A673 (cell line): ENCODE results near the gene CIAO2A.

Experiments
- CTCF ChIP-seq: fragments of 300-800, 200-600 bp; sonication (generic); conservative IDR thresholded peaks from 2 replicates; pipeline ENCODE4 v1.5.1; 2017; ENCODE audit warnings: low read depth, mild to moderate bottlenecking, antibody characterized with exemption, low read length, moderate library complexity, mixed read lengths
- EZH2 ChIP-seq: fragments of 200-600 bp; sonication (generic); IDR thresholded peaks from 2 replicates; pipeline ENCODE4 v1.6.1; 2017; ENCODE audit warnings: borderline replicate concordance, low read depth, mild to moderate bottlenecking, mixed read lengths, antibody characterized with exemption, low read length; ENCODE audit not compliant: poor library complexity, severe bottlenecking

- TF ChIP-seq CTCF: no peak
- TF ChIP-seq EZH2: no peak
Measured at GRCh38 chr15:64048781-64049460, 44.7 kb downstream of the CIAO2A start.
